Measurements from ENCODE around the gene CD24.

GRCh38 chr6:106922626-106923025 is 51.9 kb downstream of the CD24 start:
- TF ChIP-seq REST (IDR thresholded peaks at IDR 0.05; ENCODE audit: low read depth) (no peak), MAX (IDR thresholded peaks at IDR 0.05) (no peak)
